Left ventricle myocardium superior (tissue), 1 donor: ENCODE results near the gene ASIC2. TPM values are rescaled to one million over a fixed set of nuclear protein-coding genes. Genes with fewer than 3 reads are reported as not detected.
A peak's percentile ranks its signal among the peaks of the same experiment; 100 is the strongest.
"Not testable (repeated sequence)": the region's sequence is repeated elsewhere in the genome, so short reads cannot be mapped to it uniquely, and the experiment has no call there.

Experiments used
- ATAC-seq: fragments of 200-7000 bp; cut with Tn5 transposase; one replicate; pipeline ENCODE4 v1.9.1; 2020; ENCODE audit warnings: mild to moderate bottlenecking, moderate library complexity
- DNase-seq: peaks from one replicate; pipeline ENCODE4 v3.0.0-alpha.2; 2020
- intact Hi-C: fragments of 100-400 bp; cut with micrococcal nuclease; formaldehyde crosslinking; loops from one replicate; pipeline ENCODE4 v1.11.0; 2022
- total RNA-seq: library from RNA; stranded (reverse); fragmentation: NEBNext Ultra II Directional; extraction: Animal tissue kit (Norgen Biotek cat#: 25700); gene quantifications from one replicate; pipeline ENCODE4 v1.2.1, GENCODE V29; 2021
- donor health status: DM: no; HTN: yes; CAD: no; lungs with severe emphysema.

Gene ASIC2
- total RNA-seq, 1 donor from 2014 or later, result not detected

- DNase-seq (no peak), ATAC-seq (no peak)
- intact Hi-C loops, result no loop called here
Measured at GRCh38 chr17:32980230-32980629, 312.9 kb downstream of the ASIC2 start.

- no peak for DNase-seq
- intact Hi-C loops, result no loop called here
- no peak for ATAC-seq
Measured at GRCh38 chr17:32976605-32977004, 316.5 kb downstream of the ASIC2 start.

- intact Hi-C loops, result no loop called here
- ATAC-seq, result no peak
- DNase-seq, result no peak
Measured at GRCh38 chr17:32976131-32976530, 317.0 kb downstream of the ASIC2 start.

- intact Hi-C loops, result no loop called here
- no peak for DNase-seq
- no peak for ATAC-seq
Measured at GRCh38 chr17:32971171-32971570, 321.9 kb downstream of the ASIC2 start.

GRCh38 chr17:32970281-32970680, 322.8 kb downstream of the ASIC2 start:
- DNase-seq (peak; percentile 31), ATAC-seq (peak; percentile 52)
- intact Hi-C loops, result no loop called here

- DNase-seq, ATAC-seq, intact Hi-C loops: not testable (repeated sequence)
Measured at GRCh38 chr17:32969231-32969630, 323.9 kb downstream of the ASIC2 start.

GRCh38 chr17:32964541-32964940, 328.6 kb downstream of the ASIC2 start:
- no peak for ATAC-seq
- no peak for DNase-seq
- intact Hi-C loops, result no loop called here
